OCI-M2 (cell line): ENCODE results near the gene SLC35D3.
"Not testable (repeated sequence)": the region's sequence is repeated elsewhere in the genome, so short reads cannot be mapped to it uniquely, and the experiment has no call there.

Experiments
- DNase-seq: peaks from one replicate; lab custom pipeline; 2025; ENCODE audit not compliant: unreplicated experiment; lab: John Stamatoyannopoulos, UW

Gene SLC35D3, protein sequence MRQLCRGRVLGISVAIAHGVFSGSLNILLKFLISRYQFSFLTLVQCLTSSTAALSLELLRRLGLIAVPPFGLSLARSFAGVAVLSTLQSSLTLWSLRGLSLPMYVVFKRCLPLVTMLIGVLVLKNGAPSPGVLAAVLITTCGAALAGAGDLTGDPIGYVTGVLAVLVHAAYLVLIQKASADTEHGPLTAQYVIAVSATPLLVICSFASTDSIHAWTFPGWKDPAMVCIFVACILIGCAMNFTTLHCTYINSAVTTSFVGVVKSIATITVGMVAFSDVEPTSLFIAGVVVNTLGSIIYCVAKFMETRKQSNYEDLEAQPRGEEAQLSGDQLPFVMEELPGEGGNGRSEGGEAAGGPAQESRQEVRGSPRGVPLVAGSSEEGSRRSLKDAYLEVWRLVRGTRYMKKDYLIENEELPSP

DNA sequence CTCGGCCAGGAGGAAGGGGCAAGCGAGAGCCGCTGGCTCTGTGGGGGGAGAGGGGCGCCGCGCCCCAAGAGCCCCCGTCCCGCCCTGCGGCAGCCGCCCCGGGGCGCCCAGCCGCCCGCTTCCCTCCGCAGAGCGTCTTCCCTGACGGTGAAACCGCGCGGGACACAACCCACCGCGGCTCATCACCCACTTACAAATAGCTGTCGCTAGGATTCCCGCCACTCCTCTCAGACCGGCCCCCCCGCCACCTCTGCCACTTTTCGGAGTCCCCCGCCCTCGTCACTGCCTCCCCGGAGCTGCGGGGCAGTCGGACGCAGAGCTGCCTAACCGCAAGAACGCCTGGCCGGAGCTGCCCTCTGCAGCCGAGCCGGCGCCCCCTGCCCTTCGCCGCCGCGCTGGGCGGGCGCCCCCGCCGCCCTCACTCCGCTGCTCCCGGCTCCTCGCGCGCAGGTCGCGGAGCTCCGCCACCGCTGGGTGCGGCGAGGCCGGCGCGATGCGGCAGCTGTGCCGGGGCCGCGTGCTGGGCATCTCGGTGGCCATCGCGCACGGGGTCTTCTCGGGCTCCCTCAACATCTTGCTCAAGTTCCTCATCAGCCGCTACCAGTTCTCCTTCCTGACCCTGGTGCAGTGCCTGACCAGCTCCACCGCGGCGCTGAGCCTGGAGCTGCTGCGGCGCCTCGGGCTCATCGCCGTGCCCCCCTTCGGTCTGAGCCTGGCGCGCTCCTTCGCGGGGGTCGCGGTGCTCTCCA, at the start of gene SLC35D3:
TSS of gene SLC35D3 (plus strand) at position 366 of the 749 bp plus-strand sequence. CDS start at position 494, 128 bp downstream.
- no peak for DNase-seq

DNA sequence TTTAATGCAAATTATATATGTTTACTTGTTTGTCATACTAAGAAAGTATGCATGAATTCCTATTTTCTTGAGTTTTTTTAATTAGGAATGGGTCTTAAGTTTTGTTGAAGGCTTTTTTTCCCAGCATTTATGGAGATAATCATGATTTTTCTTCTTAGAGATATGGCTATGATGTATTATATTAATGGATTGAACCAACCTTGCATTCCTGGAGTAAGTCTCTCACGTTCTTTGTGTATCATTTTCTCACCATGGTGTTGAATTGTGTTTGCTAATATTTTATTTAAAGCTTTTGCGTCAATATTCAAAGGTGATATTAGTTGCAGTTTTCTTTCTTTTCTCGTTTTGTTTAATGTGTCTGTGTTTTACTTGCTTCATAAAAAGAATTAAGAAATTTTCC, 48.4 kb upstream of the SLC35D3 start:
- no peak for DNase-seq

DNA sequence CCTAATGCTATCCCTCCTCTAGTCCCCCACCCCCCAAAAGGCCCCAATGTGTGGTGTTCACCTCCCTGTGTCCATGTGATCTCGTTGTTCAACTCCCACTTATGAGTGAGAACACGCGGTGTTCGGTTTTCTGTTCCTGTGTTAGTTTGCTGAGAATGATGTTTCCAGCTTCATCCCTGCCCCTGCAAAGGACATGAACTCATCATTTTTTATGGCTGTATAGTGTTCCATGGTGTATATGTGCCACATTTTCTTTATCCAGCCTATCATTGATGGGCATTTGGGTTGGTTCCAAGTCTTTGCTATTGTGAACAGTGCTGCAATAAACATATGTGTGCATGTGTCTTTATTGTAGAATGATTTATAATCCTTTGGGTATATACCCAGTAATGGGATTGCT, 45.6 kb upstream of the SLC35D3 start:
- not testable (repeated sequence) for DNase-seq

DNA sequence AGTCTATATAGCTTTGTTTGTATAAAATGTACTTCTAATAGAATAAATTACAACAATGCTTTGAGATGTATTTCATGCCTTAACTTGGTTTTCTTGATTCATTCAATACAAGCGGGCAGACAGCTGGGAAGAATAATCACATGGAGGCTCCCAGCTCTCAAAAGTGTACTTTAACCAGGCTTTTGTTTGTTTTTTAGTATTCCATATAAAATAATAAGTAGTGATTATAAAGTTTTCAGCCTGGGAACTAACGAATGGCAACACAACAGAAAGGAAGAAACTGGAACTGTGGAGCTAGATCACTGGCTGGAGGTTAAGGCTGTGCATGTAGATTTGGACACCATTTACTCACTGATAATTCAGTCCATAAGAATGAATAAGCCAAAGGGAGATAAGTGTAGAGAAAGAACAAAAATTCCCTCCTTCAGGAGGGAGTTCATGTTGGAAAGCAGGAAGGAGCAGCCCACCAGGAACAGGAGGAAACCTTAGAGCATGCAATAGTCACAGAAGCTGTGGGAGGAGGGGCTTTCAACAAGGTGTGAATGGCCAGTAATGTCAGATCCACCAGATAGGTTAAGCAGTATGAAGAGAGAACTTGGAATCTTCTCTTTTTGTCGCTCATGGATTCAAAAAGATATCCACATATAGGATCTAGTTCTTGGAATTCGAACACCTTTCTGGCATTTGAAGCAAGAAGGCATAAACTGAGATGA, 41.2 kb upstream of the SLC35D3 start:
- DNase-seq = no peak

DNA sequence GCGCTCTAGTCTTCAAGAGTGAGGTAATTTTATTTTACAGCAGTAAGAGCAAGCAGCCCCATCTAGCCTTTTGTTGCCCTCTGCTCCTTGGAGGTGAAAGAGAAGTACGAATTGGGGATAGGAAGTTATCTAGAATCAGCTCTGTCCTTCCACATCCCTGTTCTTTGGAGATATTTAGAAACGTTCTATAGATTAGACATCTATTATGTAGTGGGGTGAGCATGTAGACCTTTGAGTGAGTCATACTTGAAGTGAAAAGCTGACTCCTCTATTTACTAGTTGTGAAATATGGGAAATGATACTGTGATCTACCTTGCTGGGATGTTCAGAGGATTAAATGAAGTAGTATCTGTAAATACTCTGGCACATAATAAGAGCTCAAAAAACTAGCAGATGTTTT, 36.0 kb upstream of the SLC35D3 start:
- DNase-seq = no peak

DNA sequence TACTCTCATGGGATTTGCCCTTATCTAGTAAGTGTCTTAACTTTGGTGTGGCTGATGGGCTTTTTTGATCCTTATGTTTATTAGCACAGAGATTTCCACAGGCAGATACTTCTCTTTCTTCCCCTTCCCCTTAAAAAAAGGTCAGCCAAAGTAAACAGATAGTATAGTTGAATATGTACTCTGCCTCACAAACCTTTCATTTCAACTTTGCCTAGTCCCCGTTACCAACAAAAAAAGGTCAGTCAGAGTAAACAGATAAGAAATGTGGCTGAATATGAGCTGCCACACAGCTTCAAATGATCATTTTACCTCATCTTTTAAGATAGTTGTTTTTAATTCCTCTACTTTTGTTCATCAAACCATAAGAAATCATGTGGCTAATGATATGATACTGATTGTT, 34.1 kb upstream of the SLC35D3 start:
- DNase-seq = no peak

DNA sequence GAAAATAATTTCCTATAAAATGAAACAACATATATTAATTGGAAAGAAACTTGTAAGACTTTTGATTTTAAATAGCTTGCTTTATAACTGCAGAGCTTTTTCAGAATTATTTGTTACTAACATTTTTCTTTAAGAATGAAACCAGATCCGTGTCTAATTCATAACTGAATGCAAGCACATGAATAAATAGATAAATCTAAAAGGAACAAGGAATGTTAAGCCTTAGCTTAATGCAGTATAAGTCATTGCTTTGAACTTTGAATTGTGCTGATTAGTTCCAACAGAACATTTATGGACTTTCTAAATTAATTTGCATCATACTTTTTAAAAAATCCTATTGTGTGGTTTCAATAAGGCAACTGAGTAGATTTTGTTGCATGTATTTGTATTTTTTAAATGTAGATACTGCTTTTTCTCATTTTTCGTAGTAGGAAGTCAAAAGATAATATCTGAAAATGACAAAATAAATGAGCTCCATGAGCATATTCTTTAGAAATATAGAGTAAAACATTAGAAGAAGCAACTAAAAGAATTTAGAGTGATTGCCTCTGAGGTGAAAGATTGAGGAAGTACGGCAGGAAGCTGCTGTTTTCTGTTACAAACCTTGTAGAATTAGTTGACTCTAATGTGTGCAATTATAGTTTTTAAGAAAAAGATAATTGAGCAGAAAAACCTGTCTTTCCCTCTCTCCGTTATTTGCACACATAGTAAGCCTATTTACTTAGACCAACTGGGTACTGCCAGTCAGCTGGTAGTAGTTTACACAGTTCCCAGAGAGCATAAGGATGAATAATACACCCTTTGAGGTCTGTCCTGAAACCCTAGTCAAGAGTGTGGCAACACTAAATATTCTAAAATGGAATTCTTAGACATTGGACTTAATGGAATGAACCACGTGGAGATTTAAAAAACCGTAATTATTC, 32.6 kb upstream of the SLC35D3 start:
- no peak for DNase-seq

DNA sequence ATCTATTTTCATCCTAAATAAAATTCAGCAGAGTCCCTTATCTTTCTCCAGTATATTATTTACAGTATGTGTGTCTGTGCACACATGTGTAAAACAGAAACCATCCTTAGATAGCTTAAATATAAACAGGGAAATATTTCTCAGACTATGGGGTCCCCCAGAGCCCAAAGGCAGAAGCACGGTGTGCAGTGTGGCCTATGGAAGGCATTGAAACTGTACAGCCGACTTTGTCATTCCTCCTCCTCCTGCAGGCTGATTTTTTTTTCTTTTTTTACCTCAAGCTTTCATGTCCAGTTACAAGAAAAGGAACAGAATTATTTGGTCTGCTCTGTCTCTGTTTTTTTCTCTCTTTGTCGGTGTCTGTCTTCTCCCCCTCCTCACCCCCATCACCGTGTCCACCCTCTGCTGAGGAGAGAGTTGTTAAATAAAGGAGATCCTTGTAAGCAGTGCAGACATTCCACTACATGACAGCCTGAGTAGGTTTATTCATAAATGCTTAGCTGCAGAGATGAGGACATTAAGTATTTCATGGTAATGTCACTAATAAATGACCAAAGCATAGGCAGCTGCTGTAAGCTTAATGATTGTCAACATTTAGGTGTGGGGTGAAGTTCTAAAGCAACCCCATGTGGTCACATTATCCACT, 31.8 kb upstream of the SLC35D3 start:
- no peak for DNase-seq

DNA sequence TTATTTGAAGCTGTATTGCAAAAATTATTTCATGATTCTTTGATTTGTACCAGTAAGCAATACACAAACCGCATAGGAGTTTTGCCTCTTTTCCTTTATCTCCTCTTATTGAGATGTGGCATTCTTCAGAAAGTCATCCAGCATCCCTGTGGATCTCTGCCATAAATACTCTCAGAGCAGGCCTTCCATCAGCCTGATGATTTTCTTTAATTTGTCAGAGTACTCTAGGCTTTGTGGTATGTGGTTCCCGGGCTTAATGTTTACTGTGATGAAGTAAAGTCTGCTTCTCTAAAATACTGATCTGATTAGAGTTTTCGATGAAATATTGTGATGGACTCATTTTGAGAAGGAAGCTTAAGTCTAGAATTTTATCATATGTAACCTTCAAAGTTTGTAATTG, 31.1 kb upstream of the SLC35D3 start:
- no peak for DNase-seq

DNA sequence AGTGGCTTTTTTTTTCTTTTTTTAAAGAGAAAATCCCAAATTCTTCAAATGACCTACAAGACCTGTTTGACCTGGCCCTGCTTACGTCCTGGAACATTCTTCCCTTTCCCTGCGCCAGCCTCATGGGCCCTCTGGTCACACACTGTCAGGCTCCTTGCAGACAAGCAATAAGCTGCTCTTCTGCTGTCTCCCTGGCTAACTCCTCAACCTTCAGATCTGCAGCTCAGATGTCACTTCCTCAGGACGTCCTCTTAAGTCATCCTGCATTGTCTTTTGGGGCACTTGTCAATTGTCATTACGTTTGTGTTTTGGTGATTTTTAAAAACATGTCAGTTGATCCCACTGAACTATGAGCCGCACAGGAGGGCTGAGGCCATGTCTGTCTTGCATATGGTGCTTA, 28.9 kb upstream of the SLC35D3 start:
- no peak for DNase-seq

DNA sequence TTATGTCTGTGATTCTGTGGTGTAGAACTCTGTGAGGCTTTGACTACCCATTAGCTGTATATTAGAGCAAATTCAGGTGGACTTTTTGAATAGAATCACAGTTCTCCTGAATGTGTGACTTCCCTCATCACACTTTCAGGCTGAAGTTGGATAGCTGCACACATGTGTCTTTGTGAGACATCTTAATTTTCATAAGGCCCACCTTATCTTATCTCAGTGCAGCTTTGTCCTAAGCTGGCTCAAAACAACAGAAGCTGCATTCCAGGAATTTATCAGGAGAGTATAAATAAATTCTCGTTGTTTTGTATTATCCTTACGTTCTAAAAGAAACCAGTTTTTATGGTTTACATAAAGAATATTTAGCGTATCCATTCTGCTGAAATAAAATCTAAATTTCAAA, 26.2 kb upstream of the SLC35D3 start:
- no peak for DNase-seq

DNA sequence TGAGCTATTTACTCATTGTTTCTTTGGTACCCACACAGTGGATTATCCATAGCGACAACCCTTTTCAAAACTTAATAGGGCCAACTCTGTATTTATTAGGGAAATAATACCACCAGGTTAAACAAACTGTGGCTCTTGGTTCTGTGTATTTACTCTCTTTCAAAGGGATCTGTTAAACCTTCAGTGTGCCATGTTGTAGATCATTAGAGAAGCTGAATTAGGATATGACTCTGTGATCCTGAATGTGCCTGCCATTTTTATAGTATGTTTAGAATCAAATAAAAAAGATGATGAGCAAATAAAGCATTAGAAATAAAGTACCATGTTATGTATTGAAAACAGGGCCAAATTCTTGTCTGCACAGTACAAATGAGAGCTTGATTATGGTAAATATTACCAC, 25.0 kb upstream of the SLC35D3 start:
- no peak for DNase-seq

DNA sequence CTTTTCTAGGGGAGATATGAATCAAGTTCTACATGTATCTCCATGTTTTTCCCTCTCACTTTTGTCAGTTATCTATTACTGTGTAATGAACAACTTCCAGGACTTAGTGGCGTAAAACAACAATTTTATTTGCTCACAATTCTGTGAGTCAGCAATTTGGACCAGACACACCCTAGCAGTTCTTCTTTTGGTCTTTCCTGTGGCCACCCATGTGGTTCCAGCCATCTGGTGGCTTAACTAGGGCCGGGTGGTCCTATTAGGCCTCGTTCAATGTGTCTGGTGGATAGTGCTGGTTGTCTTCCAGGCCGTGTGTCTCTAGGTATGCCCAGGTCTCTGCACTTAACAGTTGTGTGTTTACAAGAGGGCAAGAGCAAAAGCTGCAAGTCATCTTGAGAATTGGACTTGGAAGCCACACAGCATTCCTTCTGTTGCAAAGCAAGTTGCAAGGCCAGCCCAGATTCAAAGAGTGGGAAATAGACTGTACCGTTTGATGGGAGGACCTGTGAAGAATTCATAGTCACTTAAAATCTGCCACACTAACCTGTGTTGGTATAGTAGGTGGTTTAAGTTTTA, 20.8 kb upstream of the SLC35D3 start:
- no peak for DNase-seq

DNA sequence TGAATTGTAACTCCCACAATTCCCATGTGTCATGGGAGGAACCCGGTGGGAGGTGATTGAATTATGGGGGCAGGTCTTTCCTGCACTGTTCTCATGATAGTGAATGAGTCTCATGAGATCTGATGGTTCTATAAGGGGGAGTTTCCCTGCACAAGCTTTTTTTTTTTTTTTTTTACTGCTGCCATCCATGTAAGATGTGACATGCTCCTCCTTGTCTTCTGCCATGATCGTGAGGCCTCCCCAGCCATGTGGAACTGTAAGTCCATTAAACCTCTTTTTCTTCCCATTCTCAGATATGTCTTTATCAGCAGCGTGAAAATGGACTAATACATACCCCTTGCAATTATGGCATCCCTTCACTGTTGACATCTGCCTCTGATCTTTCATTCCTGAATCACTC, 17.6 kb upstream of the SLC35D3 start:
- not testable (repeated sequence) for DNase-seq

DNA sequence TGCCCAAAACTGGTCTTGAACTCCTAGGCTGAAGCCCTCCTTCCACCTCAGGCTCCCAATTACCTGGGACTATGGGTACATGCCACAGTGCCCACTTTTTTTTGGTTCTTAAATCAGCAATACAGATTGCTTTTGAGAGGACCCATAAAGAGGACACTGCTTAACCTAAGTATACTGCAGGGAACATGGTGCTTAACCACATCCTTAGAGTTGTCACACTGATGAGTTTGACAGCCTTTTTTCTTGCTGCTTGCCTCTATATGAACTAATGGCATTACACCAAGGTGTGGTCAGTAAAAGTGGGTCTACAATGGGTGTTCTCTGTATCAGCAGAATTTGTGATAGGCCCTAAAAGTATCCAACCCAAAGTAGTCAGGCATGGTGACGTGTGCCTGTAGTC, 7.2 kb upstream of the SLC35D3 start:
- DNase-seq = no peak

DNA sequence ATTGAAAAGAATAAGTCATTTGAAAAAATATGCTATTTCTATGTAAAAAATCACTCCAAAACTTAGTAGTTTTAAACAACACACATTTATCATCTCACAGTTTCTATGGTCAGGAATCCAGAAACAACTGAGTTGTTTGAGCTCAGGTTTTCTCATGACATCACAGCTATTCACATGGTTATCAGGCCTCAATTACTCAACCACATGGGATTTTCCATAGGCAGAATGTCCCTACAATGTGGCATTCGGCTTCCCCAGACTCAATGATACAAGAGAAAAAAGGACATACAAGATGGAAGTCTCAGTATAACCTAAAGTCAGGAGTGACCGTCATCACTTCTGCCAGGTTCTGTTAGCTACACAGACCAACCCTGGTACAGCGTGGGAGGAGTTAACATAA, 3.4 kb upstream of the SLC35D3 start:
- DNase-seq = no peak

DNA sequence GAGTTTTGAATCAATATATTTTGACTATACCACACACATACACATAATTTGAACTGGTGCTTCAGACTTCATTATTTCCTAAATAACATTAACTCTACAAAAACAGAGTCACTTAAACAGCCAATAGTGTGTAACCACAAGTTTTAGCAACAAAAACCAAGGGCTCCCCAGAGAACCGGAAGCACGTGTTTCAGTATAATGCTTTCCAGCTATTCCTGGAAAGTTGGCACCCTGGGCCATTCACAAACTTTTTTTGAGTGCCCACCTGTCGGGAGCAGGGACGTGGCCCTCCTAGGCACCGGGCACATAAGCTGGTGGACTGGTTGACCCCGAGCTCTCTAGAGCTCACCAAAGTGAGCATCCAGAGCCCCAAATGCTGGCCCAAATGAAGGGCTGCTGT, 1.9 kb upstream of the SLC35D3 start:
- no peak for DNase-seq

DNA sequence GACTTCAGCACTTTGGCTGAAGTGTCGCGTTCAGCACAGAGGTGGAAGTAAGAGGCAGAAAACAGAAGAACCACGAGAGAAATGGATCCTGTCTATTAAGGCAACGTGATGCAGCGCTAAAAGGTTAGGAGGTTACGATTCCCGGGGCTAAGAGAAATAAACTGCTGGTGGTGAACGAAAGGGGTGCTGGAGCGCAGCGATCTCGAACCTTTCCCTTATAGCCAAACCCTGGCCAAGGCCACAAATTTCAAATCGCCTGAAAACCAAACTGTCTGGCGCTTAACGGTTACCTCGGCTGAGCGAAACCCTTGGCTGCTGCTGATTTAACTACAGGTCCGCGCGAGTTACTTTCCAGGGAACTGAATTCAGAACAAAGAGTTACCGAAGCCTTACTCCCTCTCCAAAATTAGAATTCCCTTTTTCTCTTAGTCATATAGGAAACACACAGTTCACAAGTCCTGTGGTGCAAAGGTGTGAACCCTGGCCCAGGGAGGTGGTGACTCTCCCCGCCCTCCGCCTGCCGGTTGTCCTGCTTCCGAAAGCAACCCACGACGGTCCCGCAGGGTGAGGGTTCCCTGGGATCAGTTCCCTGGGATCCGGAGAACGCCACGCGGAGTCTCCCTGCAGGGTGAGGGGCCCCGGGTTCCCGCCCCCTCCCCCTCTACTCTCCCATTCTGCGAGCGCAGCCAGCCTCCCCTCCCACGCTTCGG, 1.3 kb upstream of the SLC35D3 start:
- DNase-seq = no peak

DNA sequence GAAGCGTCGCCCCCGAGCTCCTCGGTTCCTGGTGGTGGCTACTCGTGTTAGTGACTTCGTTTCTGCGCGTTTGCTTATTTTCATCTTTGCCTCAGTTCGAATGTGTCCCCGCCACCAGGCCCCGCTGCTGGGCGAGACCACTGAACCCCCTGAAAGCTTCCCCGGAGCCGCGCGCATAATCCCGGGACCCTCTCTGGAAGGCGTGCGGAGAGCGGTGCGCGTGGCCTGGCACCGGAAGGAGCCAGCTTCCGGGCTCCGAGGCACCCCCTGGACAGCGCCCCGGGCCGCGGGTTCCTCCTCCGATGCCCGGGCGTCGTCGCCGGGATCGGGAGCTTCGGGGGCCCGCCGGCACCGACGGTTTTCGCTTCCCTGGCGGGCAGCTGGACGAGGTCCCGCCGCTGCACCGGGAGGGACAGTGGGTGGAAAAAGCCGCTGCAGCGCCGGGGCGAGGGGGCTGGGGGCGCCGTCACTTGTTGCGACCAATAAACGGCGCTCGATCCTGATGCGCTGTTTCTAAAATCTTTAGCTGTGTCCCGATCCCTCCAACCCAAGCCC, 643 bp upstream of the SLC35D3 start:
- DNase-seq = no peak
